SK-N-SH treated with all-trans-retinoic acid at 6 μM for 48 hours (cell line): Measurements from ENCODE around the gene GLUD2.

Source experiments
- ATAC-seq: fragments of 200-7000 bp; cut with Tn5 transposase; 3 replicates; pipeline ENCODE4 v1.9.1; 2020; ENCODE audit warnings: mild to moderate bottlenecking, moderate library complexity
- BACH2 ChIP-seq: fragments of 250-450 bp; sonication (Bioruptor Pico); IDR thresholded peaks from 2 replicates; pipeline ENCODE4 v1.9.0; 2021; ENCODE audit warnings: mild to moderate bottlenecking, borderline replicate concordance
- CSDC2 ChIP-seq: fragments of 250-450 bp; sonication (Bioruptor Pico); IDR thresholded peaks from 2 replicates; pipeline ENCODE4 v1.5.0; 2020; ENCODE audit warnings: mild to moderate bottlenecking, moderate library complexity
- ESRRG ChIP-seq: fragments of 250-450 bp; sonication (Bioruptor Pico); IDR thresholded peaks from 2 replicates; pipeline ENCODE4 v1.6.1; 2021; ENCODE audit warnings: mild to moderate bottlenecking
- GLIS3 ChIP-seq: fragments of 250-450 bp; sonication (Bioruptor Pico); IDR thresholded peaks from 2 replicates; pipeline ENCODE4 v1.5.0; 2020; ENCODE audit warnings: mild to moderate bottlenecking, moderate library complexity
- ISL1 ChIP-seq: fragments of 250-450 bp; sonication (Bioruptor Pico); IDR thresholded peaks from 2 replicates; pipeline ENCODE4 v2.1.2; 2022; ENCODE audit warnings: mild to moderate bottlenecking, moderate library complexity
- OSR1 ChIP-seq: fragments of 250-450 bp; sonication (Bioruptor Pico); IDR thresholded peaks from 2 replicates; pipeline ENCODE4 v1.8.0; 2022; ENCODE audit warnings: moderate library complexity, mild to moderate bottlenecking, inconsistent platforms
- PATZ1 ChIP-seq: fragments of 250-450 bp; sonication (Bioruptor Pico); IDR thresholded peaks from 2 replicates; pipeline ENCODE4 v1.8.0; 2020; ENCODE audit warnings: mild to moderate bottlenecking, moderate library complexity, borderline replicate concordance
- PPARA ChIP-seq: fragments of 250-450 bp; sonication (Bioruptor Pico); IDR thresholded peaks from 2 replicates; pipeline ENCODE4 v1.5.0; 2020; ENCODE audit warnings: mild to moderate bottlenecking, borderline replicate concordance
- TCF4 ChIP-seq: fragments of 250-450 bp; sonication (Bioruptor Pico); IDR thresholded peaks from 2 replicates; pipeline ENCODE4 v1.8.0; 2021; ENCODE audit warnings: mild to moderate bottlenecking, moderate library complexity, borderline replicate concordance
- TSHZ2 ChIP-seq: fragments of 250-450 bp; sonication (Bioruptor Pico); IDR thresholded peaks from 2 replicates; pipeline ENCODE4 v1.5.0; 2020; ENCODE audit warnings: mild to moderate bottlenecking, moderate library complexity
- ZC3H10 ChIP-seq: fragments of 250-450 bp; sonication (Bioruptor Pico); IDR thresholded peaks from 2 replicates; pipeline ENCODE4 v1.5.1; 2021; ENCODE audit warnings: mild to moderate bottlenecking, moderate library complexity
- ZFP3 ChIP-seq: fragments of 250-450 bp; sonication (Bioruptor Pico); IDR thresholded peaks from 2 replicates; pipeline ENCODE4 v1.5.0; 2020; ENCODE audit warnings: mild to moderate bottlenecking, moderate library complexity
- ZFP30 ChIP-seq: fragments of 450-650 bp; formaldehyde crosslinking; IDR thresholded peaks from 2 replicates; pipeline ENCODE4 v1.5.0; 2022; ENCODE audit warnings: mild to moderate bottlenecking, moderate library complexity
- ZNF565 ChIP-seq: fragments of 450-650 bp; formaldehyde crosslinking; conservative IDR thresholded peaks from 2 replicates; pipeline ENCODE4 v1.5.0; 2020; ENCODE audit warnings: low read depth, mild to moderate bottlenecking, moderate library complexity
- ZNF70 ChIP-seq: fragments of 450-650 bp; formaldehyde crosslinking; IDR thresholded peaks from 2 replicates; pipeline ENCODE4 v1.5.0; 2020; ENCODE audit warnings: mild to moderate bottlenecking, moderate library complexity
- ZNF8 ChIP-seq: fragments of 450-650 bp; formaldehyde crosslinking; IDR thresholded peaks from 2 replicates; pipeline ENCODE4 v1.5.0; 2020; ENCODE audit warnings: mild to moderate bottlenecking, moderate library complexity
- TF ChIP-seq, protein P1 (sequence below): fragments of 250-450 bp; sonication (Bioruptor Pico); IDR thresholded peaks from 2 replicates; pipeline ENCODE4 v1.5.1; 2021; ENCODE audit warnings: mild to moderate bottlenecking, moderate library complexity

GLUD2 gene

GRCh38 chrX:121036137-121036536 lies 11.3 kb upstream of the GLUD2 start:
- TF ChIP-seq CSDC2: no peak
- no peak for TF ChIP-seq PATZ1 (CRISPR knock-in tag)
- no peak for ATAC-seq

GRCh38 chrX:121036951-121037350 lies 10.5 kb upstream of the GLUD2 start:
- ATAC-seq: no peak
- TF ChIP-seq ISL1 (CRISPR knock-in tag) (no peak), ESRRG (CRISPR knock-in tag) (no peak), PPARA (CRISPR knock-in tag) (no peak)

GRCh38 chrX:121050781-121051180 lies 3.4 kb downstream of the GLUD2 start:
- ATAC-seq: no peak
- TF ChIP-seq CSDC2 (no peak), ZC3H10 (CRISPR knock-in tag) (no peak), ZNF70 (CRISPR knock-in tag) (no peak), TSHZ2 (CRISPR knock-in tag) (no peak), ZNF8 (no peak), OSR1 (CRISPR knock-in tag) (no peak), PPARA (CRISPR knock-in tag) (no peak), ZFP30 (no peak), BACH2 (CRISPR knock-in tag) (no peak), ESRRG (CRISPR knock-in tag) (no peak)

DNA sequence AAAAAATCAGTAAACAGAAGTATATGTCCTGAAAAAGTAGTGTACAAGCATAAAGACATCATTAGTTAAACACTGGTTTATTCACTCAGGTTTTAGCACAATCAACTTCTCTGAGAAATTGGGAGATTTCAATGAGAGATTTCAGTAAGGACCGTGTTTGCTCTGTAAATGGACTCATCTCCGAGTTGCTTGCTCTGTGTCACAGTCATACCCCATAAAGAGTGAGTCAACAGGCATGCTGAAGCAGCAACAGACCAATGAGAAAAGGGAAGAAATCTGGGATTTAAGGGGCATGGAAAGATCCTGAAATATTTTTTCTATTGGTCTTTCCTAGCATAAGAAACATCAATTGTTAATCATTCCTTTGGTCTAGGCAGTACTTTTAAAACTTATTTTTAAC lies 4.7 kb downstream of the GLUD2 start:
- no peak for ATAC-seq

More for the DNA sequence above, 4.7 kb downstream of the GLUD2 start:
- no peak for TF ChIP-seq ZFP3 (CRISPR knock-in tag)
- no peak for TF ChIP-seq PATZ1 (CRISPR knock-in tag)
- TF ChIP-seq GLIS3 (CRISPR knock-in tag): no peak
- TF ChIP-seq OSR1 (CRISPR knock-in tag): no peak
- TF ChIP-seq, protein P1, sequence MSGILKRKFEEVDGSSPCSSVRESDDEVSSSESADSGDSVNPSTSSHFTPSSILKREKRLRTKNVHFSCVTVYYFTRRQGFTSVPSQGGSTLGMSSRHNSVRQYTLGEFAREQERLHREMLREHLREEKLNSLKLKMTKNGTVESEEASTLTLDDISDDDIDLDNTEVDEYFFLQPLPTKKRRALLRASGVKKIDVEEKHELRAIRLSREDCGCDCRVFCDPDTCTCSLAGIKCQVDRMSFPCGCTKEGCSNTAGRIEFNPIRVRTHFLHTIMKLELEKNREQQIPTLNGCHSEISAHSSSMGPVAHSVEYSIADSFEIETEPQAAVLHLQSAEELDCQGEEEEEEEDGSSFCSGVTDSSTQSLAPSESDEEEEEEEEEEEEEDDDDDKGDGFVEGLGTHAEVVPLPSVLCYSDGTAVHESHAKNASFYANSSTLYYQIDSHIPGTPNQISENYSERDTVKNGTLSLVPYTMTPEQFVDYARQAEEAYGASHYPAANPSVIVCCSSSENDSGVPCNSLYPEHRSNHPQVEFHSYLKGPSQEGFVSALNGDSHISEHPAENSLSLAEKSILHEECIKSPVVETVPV (CRISPR knock-in tag): no peak
- no peak for TF ChIP-seq TSHZ2 (CRISPR knock-in tag)
- TF ChIP-seq ISL1 (CRISPR knock-in tag): no peak
- no peak for TF ChIP-seq ZNF565 (CRISPR knock-in tag)
- TF ChIP-seq TCF4 (CRISPR knock-in tag): no peak
